MG63 (cell line): ENCODE data around the gene NCBP3. TPM values are rescaled to one million over a fixed set of nuclear protein-coding genes. Genes with fewer than 3 reads are reported as not detected.
A peak's percentile ranks its signal among the peaks of the same experiment; 100 is the strongest.

Experiments
- DNase-seq: peaks from one replicate; pipeline ENCODE4 v3.0.0-alpha.2; 2020
- H3K27me3 ChIP-seq: fragments of 250-450 bp; sonication (Bioruptor Pico); 2 replicates; pipeline ENCODE4 v1.5.1; 2020; ENCODE audit warnings: mild to moderate bottlenecking, moderate library complexity
- H3K36me3 ChIP-seq: fragments of 250-450 bp; sonication (Bioruptor Pico); 2 replicates; pipeline ENCODE4 v1.5.1; 2020; ENCODE audit warnings: mild to moderate bottlenecking, moderate library complexity
- H3K4me3 ChIP-seq: fragments of 250-450 bp; sonication (Bioruptor Pico); 2 replicates; pipeline ENCODE4 v1.5.1; 2020; ENCODE audit warnings: mild to moderate bottlenecking, moderate library complexity
- H3K9me3 ChIP-seq: fragments of 250-450 bp; sonication (Bioruptor Pico); 2 replicates; pipeline ENCODE4 v1.5.1; 2020; ENCODE audit warnings: mild to moderate bottlenecking, moderate library complexity
- total RNA-seq: library from RNA; depleted of rRNA; stranded (reverse); fragments of >200 nt; shearing (Covaris generic); gene quantifications from 2 replicates; pipeline ENCODE4 v1.2.3, GENCODE V29; 2014; ENCODE audit warnings: low replicate concordance; rRNA removed

The NCBP3 gene, protein sequence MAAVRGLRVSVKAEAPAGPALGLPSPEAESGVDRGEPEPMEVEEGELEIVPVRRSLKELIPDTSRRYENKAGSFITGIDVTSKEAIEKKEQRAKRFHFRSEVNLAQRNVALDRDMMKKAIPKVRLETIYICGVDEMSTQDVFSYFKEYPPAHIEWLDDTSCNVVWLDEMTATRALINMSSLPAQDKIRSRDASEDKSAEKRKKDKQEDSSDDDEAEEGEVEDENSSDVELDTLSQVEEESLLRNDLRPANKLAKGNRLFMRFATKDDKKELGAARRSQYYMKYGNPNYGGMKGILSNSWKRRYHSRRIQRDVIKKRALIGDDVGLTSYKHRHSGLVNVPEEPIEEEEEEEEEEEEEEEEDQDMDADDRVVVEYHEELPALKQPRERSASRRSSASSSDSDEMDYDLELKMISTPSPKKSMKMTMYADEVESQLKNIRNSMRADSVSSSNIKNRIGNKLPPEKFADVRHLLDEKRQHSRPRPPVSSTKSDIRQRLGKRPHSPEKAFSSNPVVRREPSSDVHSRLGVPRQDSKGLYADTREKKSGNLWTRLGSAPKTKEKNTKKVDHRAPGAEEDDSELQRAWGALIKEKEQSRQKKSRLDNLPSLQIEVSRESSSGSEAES
- total RNA-seq, result 6.6 and 10.2 TPM in 2 replicates

GRCh38 chr17:3845621-3846436 lies at the start of gene NCBP3:
TSS of gene NCBP3 (minus strand) at chr17:3846246. CDS start at chr17:3846223, 23 bp downstream.
- peaks cover 12% of the 10 kb centered on the region; the same call in 1 of the 2 replicates for H3K36me3 ChIP-seq
- no peaks in the 10 kb centered on the region for H3K9me3 ChIP-seq
- no peaks in the 10 kb centered on the region for H3K27me3 ChIP-seq
- peak; percentile 80 for DNase-seq
- peak within 1 kb of the TSS; percentile 60 for H3K4me3 ChIP-seq

- H3K4me3 ChIP-seq, result no peak overlapping the region
- H3K27me3 ChIP-seq, result no peaks in the 10 kb centered on the region
- no peak for DNase-seq
- no peaks in the 10 kb centered on the region for H3K36me3 ChIP-seq
- no peaks in the 10 kb centered on the region for H3K9me3 ChIP-seq
Measured at GRCh38 chr17:3895354-3895753, 49.3 kb upstream of the NCBP3 start.

GRCh38 chr17:3894911-3895343 lies 48.9 kb upstream of the NCBP3 start:
- peak; percentile 82 for DNase-seq
- H3K27me3 ChIP-seq, result no peaks in the 10 kb centered on the region
- no peak overlapping the region for H3K4me3 ChIP-seq
- H3K9me3 ChIP-seq, result no peaks in the 10 kb centered on the region
- H3K36me3 ChIP-seq, result no peaks in the 10 kb centered on the region

GRCh38 chr17:3894188-3894587 lies 48.1 kb upstream of the NCBP3 start:
- Histone ChIP-seq H3K36me3 (no peaks in the 10 kb centered on the region), H3K4me3 (no peak overlapping the region), H3K9me3 (no peaks in the 10 kb centered on the region), H3K27me3 (no peaks in the 10 kb centered on the region)
- DNase-seq, result no peak

DNA sequence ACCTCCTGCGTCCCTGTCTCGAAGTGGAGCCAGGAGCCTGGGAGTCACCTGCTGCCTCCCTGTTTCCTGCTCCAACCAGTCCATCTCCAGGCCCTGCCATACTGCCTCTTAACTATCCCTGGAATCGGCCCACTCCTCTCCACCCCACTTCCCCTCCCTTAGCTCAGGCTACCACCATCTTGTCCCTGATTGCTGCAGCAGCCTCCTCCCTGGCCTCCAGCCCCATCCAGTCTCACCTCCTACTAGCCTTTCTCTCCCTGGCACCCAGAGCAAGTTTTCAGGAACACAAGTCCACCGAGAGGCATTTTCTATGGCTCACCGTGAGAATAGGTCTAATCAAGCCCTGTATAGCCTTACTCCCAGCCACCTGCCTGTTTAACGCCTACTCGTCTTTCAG lies 47.7 kb upstream of the NCBP3 start:
- Histone ChIP-seq H3K27me3 (no peaks in the 10 kb centered on the region), H3K36me3 (no peaks in the 10 kb centered on the region), H3K9me3 (no peaks in the 10 kb centered on the region), H3K4me3 (no peak overlapping the region)
- DNase-seq, result no peak

GRCh38 chr17:3893003-3893719 lies 47.1 kb upstream of the NCBP3 start, which contains the start of gene CAMKK1:
TSS of gene CAMKK1 (minus strand) at chr17:3893053. CDS start at chr17:3885687, 7,366 bp downstream.
- no peaks in the 10 kb centered on the region for H3K27me3 ChIP-seq
- peak; percentile 84 for DNase-seq
- H3K36me3 ChIP-seq, result no peaks in the 10 kb centered on the region
- peak within 1 kb of the TSS; percentile 56 for H3K4me3 ChIP-seq
- H3K9me3 ChIP-seq, result no peaks in the 10 kb centered on the region

- no peaks in the 10 kb centered on the region for H3K36me3 ChIP-seq
- H3K4me3 ChIP-seq, result peak overlapping the region; percentile 56
- H3K9me3 ChIP-seq, result no peaks in the 10 kb centered on the region
- peak; percentile 37 for DNase-seq
- H3K27me3 ChIP-seq, result no peaks in the 10 kb centered on the region
Measured at GRCh38 chr17:3892095-3892998, 46.3 kb upstream of the NCBP3 start.

- no peak for DNase-seq
- no peaks in the 10 kb centered on the region for H3K27me3 ChIP-seq
- peak overlapping the region; percentile 56 for H3K4me3 ChIP-seq
- no peaks in the 10 kb centered on the region for H3K36me3 ChIP-seq
- no peaks in the 10 kb centered on the region for H3K9me3 ChIP-seq
Measured at GRCh38 chr17:3891626-3892094, 45.6 kb upstream of the NCBP3 start.

- Histone ChIP-seq H3K4me3 (no peak overlapping the region), H3K36me3 (no peaks in the 10 kb centered on the region), H3K27me3 (no peaks in the 10 kb centered on the region), H3K9me3 (no peaks in the 10 kb centered on the region)
- no peak for DNase-seq
Measured at GRCh38 chr17:3890878-3891219, 44.8 kb upstream of the NCBP3 start.

GRCh38 chr17:3890082-3890877 lies 44.2 kb upstream of the NCBP3 start:
- peak; percentile 93 for DNase-seq
- Histone ChIP-seq H3K4me3 (no peak overlapping the region), H3K36me3 (no peaks in the 10 kb centered on the region), H3K27me3 (no peaks in the 10 kb centered on the region), H3K9me3 (no peaks in the 10 kb centered on the region)

GRCh38 chr17:3889325-3890012 lies 43.4 kb upstream of the NCBP3 start:
- Histone ChIP-seq H3K9me3 (no peaks in the 10 kb centered on the region), H3K27me3 (no peaks in the 10 kb centered on the region), H3K4me3 (no peak overlapping the region), H3K36me3 (peaks cover 2% of the 10 kb centered on the region; the same call in 1 of the 2 replicates)
- DNase-seq, result no peak

GRCh38 chr17:3888343-3889171 lies 42.5 kb upstream of the NCBP3 start:
- H3K4me3 ChIP-seq, result no peak overlapping the region
- DNase-seq, result peak; percentile 81
- H3K9me3 ChIP-seq, result no peaks in the 10 kb centered on the region
- no peaks in the 10 kb centered on the region for H3K27me3 ChIP-seq
- H3K36me3 ChIP-seq, result peaks cover 5% of the 10 kb centered on the region; the same call in 1 of the 2 replicates

GRCh38 chr17:3887804-3888203 lies 41.8 kb upstream of the NCBP3 start:
- DNase-seq, result no peak
- Histone ChIP-seq H3K4me3 (no peak overlapping the region), H3K27me3 (no peaks in the 10 kb centered on the region), H3K9me3 (no peaks in the 10 kb centered on the region), H3K36me3 (peaks cover 5% of the 10 kb centered on the region; the same call in 1 of the 2 replicates)
